Measurements from ENCODE around the gene PXDC1.
"Not testable (repeated sequence)": the region's sequence is repeated elsewhere in the genome, so short reads cannot be mapped to it uniquely, and the experiment has no call there.

DNA sequence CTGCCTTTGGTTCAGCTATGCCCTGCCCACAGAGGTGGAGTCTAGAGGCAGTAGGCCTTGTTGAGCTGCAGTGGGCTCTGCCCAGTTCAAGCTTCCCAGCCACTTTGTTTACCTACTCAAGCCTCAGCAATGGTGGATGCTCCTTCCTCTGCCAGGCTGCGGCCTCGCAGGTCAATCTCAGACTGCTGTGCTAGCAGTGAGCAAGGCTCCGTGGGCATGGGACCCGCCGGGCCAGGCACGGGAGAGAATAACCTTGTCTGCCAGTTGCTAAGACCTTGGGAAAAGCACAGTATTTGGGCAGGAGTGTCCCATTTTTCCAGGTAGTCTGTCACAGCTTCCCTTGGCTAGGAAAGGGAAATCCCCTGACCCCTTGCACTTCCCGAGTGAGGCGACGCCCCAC lies 73.8 kb downstream of the PXDC1 start:
- not testable (repeated sequence) for TF ChIP-seq POLR2A (IDR thresholded peaks at IDR 0.05)
- TF ChIP-seq, protein P1, sequence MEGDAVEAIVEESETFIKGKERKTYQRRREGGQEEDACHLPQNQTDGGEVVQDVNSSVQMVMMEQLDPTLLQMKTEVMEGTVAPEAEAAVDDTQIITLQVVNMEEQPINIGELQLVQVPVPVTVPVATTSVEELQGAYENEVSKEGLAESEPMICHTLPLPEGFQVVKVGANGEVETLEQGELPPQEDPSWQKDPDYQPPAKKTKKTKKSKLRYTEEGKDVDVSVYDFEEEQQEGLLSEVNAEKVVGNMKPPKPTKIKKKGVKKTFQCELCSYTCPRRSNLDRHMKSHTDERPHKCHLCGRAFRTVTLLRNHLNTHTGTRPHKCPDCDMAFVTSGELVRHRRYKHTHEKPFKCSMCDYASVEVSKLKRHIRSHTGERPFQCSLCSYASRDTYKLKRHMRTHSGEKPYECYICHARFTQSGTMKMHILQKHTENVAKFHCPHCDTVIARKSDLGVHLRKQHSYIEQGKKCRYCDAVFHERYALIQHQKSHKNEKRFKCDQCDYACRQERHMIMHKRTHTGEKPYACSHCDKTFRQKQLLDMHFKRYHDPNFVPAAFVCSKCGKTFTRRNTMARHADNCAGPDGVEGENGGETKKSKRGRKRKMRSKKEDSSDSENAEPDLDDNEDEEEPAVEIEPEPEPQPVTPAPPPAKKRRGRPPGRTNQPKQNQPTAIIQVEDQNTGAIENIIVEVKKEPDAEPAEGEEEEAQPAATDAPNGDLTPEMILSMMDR (IDR thresholded peaks at IDR 0.05 in 4 of 5, conservative IDR thresholded peaks at IDR 0.05 in 1 of 5): not testable (repeated sequence)

Measured in gastrocnemius medialis (tissue), 4 donors.